Activated naive CD4-positive, alpha-beta T cell treated with anti-CD3 and anti-CD28 coated beads, Interleukin-2, amount 10 ng/mL, durations not matched to agents 7 days and 5 days (primary cell): Measurements from ENCODE around the gene SLC37A2.
"Not testable (repeated sequence)": the region's sequence is repeated elsewhere in the genome, so short reads cannot be mapped to it uniquely, and the experiment has no call there.

Experiments
- CTCF ChIA-PET: fragments of 350-600 bp; sonication (Branson Sonifier 250); formaldehyde crosslinking; loops from one replicate; lab custom pipeline; 2021; ENCODE audit warnings: antibody characterized with exemption; lab: Charles Lee
- DNase-seq: peaks from one replicate; pipeline ENCODE4 v3.0.0-alpha.2; 2020
- H3K27ac Mint-ChIP-seq: one replicate; pipeline ENCODE4 v1.8.0; 2021; ENCODE audit warnings: mild to moderate bottlenecking, moderate library complexity, mixed read lengths
- H3K27me3 Mint-ChIP-seq: one replicate; pipeline ENCODE4 v1.8.0; 2021; ENCODE audit warnings: mild to moderate bottlenecking, mixed read lengths
- H3K36me3 Mint-ChIP-seq: one replicate; pipeline ENCODE4 v1.8.0; 2021; ENCODE audit warnings: mixed read lengths
- H3K4me1 Mint-ChIP-seq: one replicate; pipeline ENCODE4 v1.8.0; 2021; ENCODE audit warnings: mixed read lengths
- H3K4me3 Mint-ChIP-seq: one replicate; pipeline ENCODE4 v1.8.0; 2021; ENCODE audit warnings: mild to moderate bottlenecking, moderate library complexity, mixed read lengths
- H3K9me3 Mint-ChIP-seq: one replicate; pipeline ENCODE4 v1.8.0; 2021; ENCODE audit warnings: mixed read lengths

The SLC37A2 gene

DNA sequence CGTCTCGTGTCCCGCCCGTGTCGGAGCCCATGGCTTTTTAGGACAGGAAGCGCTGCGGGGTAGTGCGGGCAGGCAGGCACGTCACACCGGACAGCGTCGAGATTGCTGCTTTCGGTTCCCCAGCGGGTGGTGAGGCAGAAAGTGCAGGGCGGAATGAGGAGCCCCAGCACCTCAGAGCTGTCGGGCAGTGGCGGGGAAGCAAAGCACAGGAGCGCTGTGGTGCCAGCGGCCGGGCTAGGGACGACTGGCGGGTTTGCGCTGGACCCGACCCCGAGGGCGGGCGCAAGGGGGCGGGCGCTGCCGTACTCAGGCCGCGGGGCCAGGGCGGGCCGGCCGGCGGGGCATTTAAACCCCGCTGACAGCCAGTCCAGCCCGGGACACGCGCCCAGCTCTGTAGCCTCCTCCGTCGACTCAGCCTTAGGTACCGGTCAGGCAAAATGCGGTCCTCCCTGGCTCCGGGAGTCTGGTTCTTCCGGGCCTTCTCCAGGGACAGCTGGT, at the start of gene SLC37A2:
TSS of gene SLC37A2 (plus strand) at position 375 of the 498 bp plus-strand sequence. CDS start at position 438, 63 bp downstream.
- Mint-ChIP-seq H3K36me3 (no peaks in the 10 kb centered on the region), H3K4me1 (peaks cover 12% of the 10 kb centered on the region), H3K4me3 (peak within 1 kb of the TSS; percentile 75), H3K27me3 (peaks cover 49% of the 10 kb centered on the region), H3K9me3 (no peaks in the 10 kb centered on the region), H3K27ac (no peak within 1 kb of the TSS)
- DNase-seq = peak; percentile 67
- CTCF ChIA-PET = interaction anchor here (1.2 kb wide), 1 partner anchor 79 kb away, joined by 5 read pairs; no protein-coding TSS in a partner anchor

DNA sequence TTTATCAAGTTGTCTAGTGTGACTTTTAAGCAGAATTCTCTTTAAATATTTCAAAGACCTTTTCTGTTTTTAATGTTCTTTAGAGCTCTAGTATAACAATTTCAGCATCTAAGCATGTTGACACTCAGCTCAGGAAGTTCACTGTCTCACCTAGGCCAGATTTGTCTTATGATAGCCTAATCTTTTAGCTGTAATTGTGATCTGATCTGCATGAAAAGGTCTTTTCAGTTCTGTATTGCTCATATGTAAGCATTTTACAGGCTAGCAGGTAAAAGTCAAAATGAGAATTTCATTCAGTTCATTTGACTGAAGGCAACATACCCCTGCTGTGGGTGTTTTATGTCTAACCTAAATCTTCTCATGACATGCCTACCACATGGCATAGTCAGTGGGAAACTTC, 46.7 kb upstream of the SLC37A2 start:
- peaks cover 8% of the 10 kb centered on the region for H3K36me3 Mint-ChIP-seq
- no peaks in the 10 kb centered on the region for H3K4me1 Mint-ChIP-seq
- no peak for DNase-seq
- H3K27ac Mint-ChIP-seq = no peak overlapping the region
- no peaks in the 10 kb centered on the region for H3K27me3 Mint-ChIP-seq
- no peak overlapping the region for H3K4me3 Mint-ChIP-seq
- CTCF ChIA-PET = no interaction called here
- no peaks in the 10 kb centered on the region for H3K9me3 Mint-ChIP-seq

DNA sequence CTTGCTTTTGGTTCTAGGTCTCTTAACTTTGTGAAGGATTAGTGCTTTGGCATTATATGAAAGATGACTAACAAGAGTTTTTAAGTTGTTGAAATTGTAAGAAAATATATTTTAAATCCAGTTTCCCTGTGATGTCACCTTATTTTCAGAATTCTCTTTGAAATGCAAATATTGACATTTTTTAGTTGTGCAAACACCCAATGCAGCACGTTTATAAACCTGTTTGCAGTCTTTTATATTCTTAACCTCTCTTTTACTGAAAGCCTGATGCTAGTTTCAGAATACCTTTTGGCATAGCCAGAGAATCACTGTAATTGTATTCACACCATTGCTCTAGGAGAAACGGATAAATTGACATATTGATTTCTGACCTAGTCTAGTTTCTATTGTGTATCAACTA, 42.8 kb upstream of the SLC37A2 start:
- H3K36me3 Mint-ChIP-seq = no peaks in the 10 kb centered on the region
- H3K9me3 Mint-ChIP-seq = no peaks in the 10 kb centered on the region
- no peaks in the 10 kb centered on the region for H3K4me1 Mint-ChIP-seq
- CTCF ChIA-PET = no interaction called here
- H3K27me3 Mint-ChIP-seq = no peaks in the 10 kb centered on the region
- DNase-seq = no peak
- H3K4me3 Mint-ChIP-seq = no peak overlapping the region
- no peak overlapping the region for H3K27ac Mint-ChIP-seq

DNA sequence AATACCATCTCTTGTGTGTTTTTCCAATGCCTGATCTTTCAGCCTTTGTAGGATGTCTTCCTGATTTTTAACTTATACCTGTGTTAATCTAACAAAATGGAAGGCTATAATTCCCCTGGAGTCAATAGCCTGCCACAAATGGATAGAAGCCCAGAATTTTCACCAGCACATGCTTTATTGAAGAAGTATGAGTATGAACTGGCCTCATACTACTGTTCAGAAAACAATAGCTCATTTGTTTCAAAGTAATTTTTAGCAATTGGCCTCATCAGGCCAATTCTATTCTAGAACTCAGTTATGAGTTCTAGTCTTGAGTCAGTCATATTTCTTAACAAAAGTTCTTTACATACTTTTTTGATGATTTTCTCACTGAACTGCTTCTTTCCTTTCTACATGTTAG, 40.6 kb upstream of the SLC37A2 start:
- H3K9me3 Mint-ChIP-seq = no peaks in the 10 kb centered on the region
- H3K36me3 Mint-ChIP-seq = no peaks in the 10 kb centered on the region
- no peak overlapping the region for H3K4me3 Mint-ChIP-seq
- no peaks in the 10 kb centered on the region for H3K27me3 Mint-ChIP-seq
- no peaks in the 10 kb centered on the region for H3K4me1 Mint-ChIP-seq
- DNase-seq = no peak
- CTCF ChIA-PET = no interaction called here
- H3K27ac Mint-ChIP-seq = no peak overlapping the region

DNA sequence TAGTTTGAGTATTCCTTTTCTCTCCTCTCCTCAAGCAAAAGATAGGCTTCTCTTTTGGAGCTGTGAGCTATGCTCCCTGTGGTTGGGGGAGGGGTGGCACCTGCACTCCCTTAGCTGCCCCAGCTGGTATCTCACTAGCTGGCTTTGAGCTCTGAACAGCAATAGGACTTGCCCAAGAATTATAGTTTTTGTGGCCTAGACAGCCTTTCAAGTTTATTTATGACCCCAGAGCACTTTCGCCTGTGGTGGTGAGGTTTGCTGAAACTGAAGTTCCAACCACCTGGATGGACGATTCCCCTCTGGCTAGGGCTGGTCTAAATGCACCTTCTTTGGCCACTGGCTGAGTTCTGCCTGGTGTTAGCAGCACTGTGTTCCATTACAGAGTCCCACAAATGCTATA, 37.1 kb upstream of the SLC37A2 start:
- Mint-ChIP-seq H3K36me3 (peaks cover 16% of the 10 kb centered on the region), H3K4me1 (no peaks in the 10 kb centered on the region), H3K27me3 (no peaks in the 10 kb centered on the region), H3K9me3 (no peaks in the 10 kb centered on the region), H3K4me3 (no peak overlapping the region), H3K27ac (no peak overlapping the region)
- CTCF ChIA-PET = no interaction called here
- no peak for DNase-seq

DNA sequence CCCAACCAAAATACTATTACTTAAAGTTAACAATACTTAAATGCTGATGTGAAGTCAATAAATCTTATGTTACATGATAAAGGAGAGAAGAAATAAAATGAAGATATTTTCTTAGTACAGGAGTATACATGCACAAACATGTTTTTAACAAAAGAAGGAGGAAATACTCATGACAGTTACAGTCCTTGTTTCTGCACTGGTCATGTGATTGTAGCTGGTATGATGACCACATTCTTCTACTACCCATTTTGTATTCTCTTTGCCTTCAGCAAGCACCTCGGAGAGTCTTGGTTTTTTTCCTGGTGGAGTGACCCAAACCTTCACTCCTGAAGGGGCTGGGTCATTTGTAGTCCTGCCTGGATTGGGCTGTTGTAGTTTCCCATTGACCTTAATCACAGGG, 33.7 kb upstream of the SLC37A2 start:
- H3K27me3 Mint-ChIP-seq, DNase-seq, H3K4me1 Mint-ChIP-seq, H3K27ac Mint-ChIP-seq, CTCF ChIA-PET, H3K4me3 Mint-ChIP-seq: not testable (repeated sequence)
- Mint-ChIP-seq H3K36me3 (peaks cover 27% of the 10 kb centered on the region), H3K9me3 (peaks cover 11% of the 10 kb centered on the region)

GRCh38 chr11:125036933-125037332, 26.2 kb upstream of the SLC37A2 start:
- no peaks in the 10 kb centered on the region for H3K27me3 Mint-ChIP-seq
- H3K4me3 Mint-ChIP-seq = no peak overlapping the region
- peaks cover 11% of the 10 kb centered on the region for H3K9me3 Mint-ChIP-seq
- CTCF ChIA-PET = no interaction called here
- peaks cover 5% of the 10 kb centered on the region for H3K4me1 Mint-ChIP-seq
- DNase-seq = no peak
- H3K27ac Mint-ChIP-seq = no peak overlapping the region
- peaks cover 32% of the 10 kb centered on the region for H3K36me3 Mint-ChIP-seq

DNA sequence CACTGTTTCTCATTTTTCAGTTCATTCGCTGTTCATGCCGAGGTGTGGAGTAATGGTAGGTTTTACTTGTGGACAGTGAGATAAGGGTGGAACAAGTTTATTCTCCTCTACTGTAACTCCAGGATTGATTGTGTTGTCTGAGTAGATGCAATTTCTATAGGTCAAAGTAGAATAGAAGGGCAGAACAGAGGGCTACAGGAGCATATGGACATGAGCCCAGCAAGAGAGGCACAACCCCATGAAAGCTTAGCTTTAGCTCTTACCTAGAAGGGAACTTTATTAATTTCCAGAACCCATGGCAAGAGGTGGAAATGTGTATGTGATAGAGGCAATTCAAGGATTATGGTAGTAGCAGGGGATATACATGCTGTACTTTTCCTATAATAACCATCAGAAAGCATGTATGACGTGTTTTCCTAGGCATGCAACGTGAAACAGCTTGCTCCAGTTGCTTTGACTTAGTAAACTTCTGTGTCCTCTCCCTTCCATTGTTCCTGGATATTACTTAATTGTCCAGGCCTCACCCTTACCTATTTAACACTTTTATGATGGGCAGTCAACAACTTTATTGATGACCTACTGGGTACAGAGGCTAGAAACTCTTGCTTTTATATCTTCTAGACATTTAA, 13.8 kb upstream of the SLC37A2 start:
- Mint-ChIP-seq H3K36me3 (peaks cover 3% of the 10 kb centered on the region), H3K27ac (no peak overlapping the region), H3K9me3 (no peaks in the 10 kb centered on the region), H3K4me1 (no peaks in the 10 kb centered on the region), H3K4me3 (no peak overlapping the region), H3K27me3 (no peaks in the 10 kb centered on the region)
- CTCF ChIA-PET = no interaction called here
- DNase-seq = no peak

- no peak for DNase-seq
- peaks cover 3% of the 10 kb centered on the region for H3K27me3 Mint-ChIP-seq
Observed at GRCh38 chr11:125052047-125052446, 11.1 kb upstream of the SLC37A2 start.

GRCh38 chr11:125053167-125053566, 9.9 kb upstream of the SLC37A2 start:
- no peak for DNase-seq
- H3K9me3 Mint-ChIP-seq = no peaks in the 10 kb centered on the region
- no peaks in the 10 kb centered on the region for H3K4me1 Mint-ChIP-seq
- CTCF ChIA-PET = interaction anchor here (0.9 to 1.5 kb wide), 3 partner anchors 11 to 89 kb away, joined by 3 to 5 read pairs (median 3); no protein-coding TSS in a partner anchor
- peaks cover 7% of the 10 kb centered on the region for H3K27me3 Mint-ChIP-seq
- no peaks in the 10 kb centered on the region for H3K36me3 Mint-ChIP-seq
- H3K4me3 Mint-ChIP-seq = no peak overlapping the region
- no peak overlapping the region for H3K27ac Mint-ChIP-seq

More at GRCh38 chr11:125052047-125052446, 11.1 kb upstream of the SLC37A2 start:
- H3K27ac Mint-ChIP-seq = no peak overlapping the region
- H3K9me3 Mint-ChIP-seq = no peaks in the 10 kb centered on the region
- H3K4me3 Mint-ChIP-seq = no peak overlapping the region
- no peaks in the 10 kb centered on the region for H3K36me3 Mint-ChIP-seq
- CTCF ChIA-PET = interaction anchor here (1.2 to 1.5 kb wide), 2 partner anchors 12 to 90 kb away, joined by 3 to 5 read pairs; no protein-coding TSS in a partner anchor
- no peaks in the 10 kb centered on the region for H3K4me1 Mint-ChIP-seq

- no peak for DNase-seq
- H3K9me3 Mint-ChIP-seq = no peaks in the 10 kb centered on the region
- H3K4me1 Mint-ChIP-seq = no peaks in the 10 kb centered on the region
- H3K36me3 Mint-ChIP-seq = no peaks in the 10 kb centered on the region
- CTCF ChIA-PET = interaction anchor here (1.1 kb wide), 1 partner anchor 15 kb away, joined by 3 read pairs; no protein-coding TSS in a partner anchor
- H3K27ac Mint-ChIP-seq = no peak overlapping the region
- peaks cover 7% of the 10 kb centered on the region for H3K27me3 Mint-ChIP-seq
- no peak overlapping the region for H3K4me3 Mint-ChIP-seq
Observed at GRCh38 chr11:125055107-125055715, 7.9 kb upstream of the SLC37A2 start.

- DNase-seq, H3K27ac Mint-ChIP-seq, H3K9me3 Mint-ChIP-seq, H3K4me1 Mint-ChIP-seq, H3K4me3 Mint-ChIP-seq, H3K27me3 Mint-ChIP-seq, H3K36me3 Mint-ChIP-seq: not testable (repeated sequence)
- CTCF ChIA-PET = interaction anchor here (1.1 kb wide), 1 partner anchor 14 kb away, joined by 3 read pairs; no protein-coding TSS in a partner anchor
Observed at GRCh38 chr11:125056111-125056510, 7.0 kb upstream of the SLC37A2 start.

DNA sequence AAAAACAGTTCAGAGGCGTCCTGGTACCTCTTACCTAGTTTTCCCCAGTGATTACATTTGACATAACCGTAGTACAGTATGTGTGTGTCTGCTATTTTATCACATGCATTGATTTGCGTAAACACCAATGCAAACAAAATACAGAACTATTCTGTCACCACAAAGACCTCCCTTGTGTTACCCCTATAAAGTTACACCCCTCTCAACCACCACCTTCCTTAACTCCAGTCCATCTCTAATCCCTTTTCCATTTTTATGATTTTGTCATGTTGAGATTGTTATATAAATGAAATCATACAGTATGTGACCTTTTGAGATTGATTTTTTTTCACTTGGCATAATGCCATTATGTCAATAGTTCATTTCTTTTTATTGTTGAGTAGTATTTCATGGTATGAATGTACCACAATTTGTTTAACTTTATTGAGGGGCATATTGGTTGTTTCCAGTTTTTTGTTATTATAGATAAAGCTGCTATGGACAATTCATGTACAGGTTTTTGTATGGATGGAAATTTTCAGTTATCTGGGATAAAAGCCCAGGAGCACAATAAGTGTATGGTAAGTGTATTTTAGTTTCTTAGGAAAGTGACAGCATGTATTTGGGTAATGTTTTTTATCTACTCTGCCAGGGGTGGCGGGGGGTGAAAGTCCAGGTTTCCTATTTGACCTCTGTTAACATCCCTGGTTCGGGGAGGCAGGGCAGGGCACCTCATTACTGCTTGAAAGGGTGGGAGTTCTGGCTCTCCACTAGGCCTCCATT, 6.0 kb upstream of the SLC37A2 start:
- no peak for DNase-seq
- H3K36me3 Mint-ChIP-seq = no peaks in the 10 kb centered on the region
- no peak overlapping the region for H3K4me3 Mint-ChIP-seq
- no peak overlapping the region for H3K27ac Mint-ChIP-seq
- H3K4me1 Mint-ChIP-seq = no peaks in the 10 kb centered on the region
- no peaks in the 10 kb centered on the region for H3K9me3 Mint-ChIP-seq
- CTCF ChIA-PET = interaction anchor here (0.7 kb wide), 1 partner anchor 50 kb away, joined by 3 read pairs; no protein-coding TSS in a partner anchor
- H3K27me3 Mint-ChIP-seq = peaks cover 19% of the 10 kb centered on the region

GRCh38 chr11:125057693-125058016, 5.5 kb upstream of the SLC37A2 start:
- peaks cover 2% of the 10 kb centered on the region for H3K4me1 Mint-ChIP-seq
- H3K9me3 Mint-ChIP-seq = no peaks in the 10 kb centered on the region
- CTCF ChIA-PET = interaction anchor here (0.7 kb wide), 1 partner anchor 49 kb away, joined by 3 read pairs; no protein-coding TSS in a partner anchor
- H3K27ac Mint-ChIP-seq = no peak overlapping the region
- H3K27me3 Mint-ChIP-seq = peaks cover 24% of the 10 kb centered on the region
- no peak overlapping the region for H3K4me3 Mint-ChIP-seq
- H3K36me3 Mint-ChIP-seq = no peaks in the 10 kb centered on the region
- no peak for DNase-seq
